Measurements from ENCODE around the gene TPGS1.

Gene TPGS1

GRCh38 chr19:538641-539428, 31.5 kb downstream of the TPGS1 start:
- Histone ChIP-seq H3K4me3 (ENCODE audit: low read length) (no peak overlapping the region), H3K9me3 (ENCODE audit: control insufficient read depth, insufficient read depth, low read length) (no peaks in the 10 kb centered on the region), H3K27me3 (ENCODE audit: control insufficient read depth, low read length) (no peaks in the 10 kb centered on the region), H3K79me2 (ENCODE audit: control insufficient read depth, low read length) (peaks cover 17% of the 10 kb centered on the region), H3K27ac (ENCODE audit: low read depth, low read length) (no peak overlapping the region), H3K4me2 (ENCODE audit: low read length) (no peak overlapping the region), H3F3A (ENCODE audit: control insufficient read depth, insufficient read depth) (no peaks in the 10 kb centered on the region), H4K20me1 (ENCODE audit: control insufficient read depth, insufficient read depth, low read depth, low read length) (no peaks in the 10 kb centered on the region; the same call in 1 of the 2 replicates), H3K36me3 (ENCODE audit: control insufficient read depth, low read length) (peaks cover 19% of the 10 kb centered on the region), H3K4me1 (ENCODE audit: control insufficient read depth, low read length) (peaks cover 7% of the 10 kb centered on the region), H3K9me2 (replicated peaks; ENCODE audit: control insufficient read depth, low read length) (no peaks in the 10 kb centered on the region)
- no peak for TF ChIP-seq CTCF (IDR thresholded peaks at IDR 0.05; ENCODE audit: low read depth, low read length, poor library complexity, severe bottlenecking)
- no peak for TF ChIP-seq EZH2phosphoT487 (IDR thresholded peaks at IDR 0.05; ENCODE audit: borderline replicate concordance, low read length)

- Histone ChIP-seq H3K36me3 (ENCODE audit: control insufficient read depth, low read length) (peaks cover 18% of the 10 kb centered on the region), H3K9me3 (ENCODE audit: control insufficient read depth, insufficient read depth, low read length) (no peaks in the 10 kb centered on the region), H3K79me2 (ENCODE audit: control insufficient read depth, low read length) (peaks cover 10% of the 10 kb centered on the region), H3K4me2 (ENCODE audit: low read length) (no peak overlapping the region), H3K4me1 (ENCODE audit: control insufficient read depth, low read length) (peaks cover 9% of the 10 kb centered on the region), H3K4me3 (ENCODE audit: low read length) (no peak overlapping the region), H3K27ac (ENCODE audit: low read depth, low read length) (no peak overlapping the region), H3F3A (ENCODE audit: control insufficient read depth, insufficient read depth) (no peaks in the 10 kb centered on the region), H4K20me1 (ENCODE audit: control insufficient read depth, insufficient read depth, low read depth, low read length) (no peaks in the 10 kb centered on the region), H3K27me3 (ENCODE audit: control insufficient read depth, low read length) (no peaks in the 10 kb centered on the region), H3K9me2 (replicated peaks; ENCODE audit: control insufficient read depth, low read length) (no peaks in the 10 kb centered on the region)
- TF ChIP-seq EZH2phosphoT487 (IDR thresholded peaks at IDR 0.05; ENCODE audit: borderline replicate concordance, low read length) (no peak), CTCF (IDR thresholded peaks at IDR 0.05; ENCODE audit: low read depth, low read length, poor library complexity, severe bottlenecking) (no peak)
Observed at GRCh38 chr19:539429-540030, 32.2 kb downstream of the TPGS1 start.

- no peak overlapping the region for H3K4me3 ChIP-seq (ENCODE audit: low read length)
- H3K9me3 ChIP-seq (ENCODE audit: control insufficient read depth, insufficient read depth, low read length), result no peaks in the 10 kb centered on the region
- no peaks in the 10 kb centered on the region for H3F3A ChIP-seq (ENCODE audit: control insufficient read depth, insufficient read depth)
- no peak overlapping the region for H3K4me2 ChIP-seq (ENCODE audit: low read length)
- H3K4me1 ChIP-seq (ENCODE audit: control insufficient read depth, low read length), result peaks cover 9% of the 10 kb centered on the region
- H3K79me2 ChIP-seq (ENCODE audit: control insufficient read depth, low read length), result no peaks in the 10 kb centered on the region
- H3K27me3 ChIP-seq (ENCODE audit: control insufficient read depth, low read length), result no peaks in the 10 kb centered on the region
- no peaks in the 10 kb centered on the region for H4K20me1 ChIP-seq (ENCODE audit: control insufficient read depth, insufficient read depth, low read depth, low read length)
- peaks cover 12% of the 10 kb centered on the region for H3K36me3 ChIP-seq (ENCODE audit: control insufficient read depth, low read length)
- no peak for TF ChIP-seq CTCF (IDR thresholded peaks at IDR 0.05; ENCODE audit: low read depth, low read length, poor library complexity, severe bottlenecking)
- no peak for TF ChIP-seq EZH2phosphoT487 (IDR thresholded peaks at IDR 0.05; ENCODE audit: borderline replicate concordance, low read length)
- no peaks in the 10 kb centered on the region for H3K9me2 ChIP-seq (replicated peaks; ENCODE audit: control insufficient read depth, low read length)
- H3K27ac ChIP-seq (ENCODE audit: low read depth, low read length), result no peak overlapping the region
Observed at GRCh38 chr19:540867-541637, 33.8 kb downstream of the TPGS1 start.
